H1 (cell line): ENCODE results near the gene MUS81. TPM values are rescaled to one million over a fixed set of nuclear protein-coding genes. Genes with fewer than 3 reads are reported as not detected.

Experiments used
- ATF2 ChIP-seq: IDR thresholded peaks from 2 replicates; pipeline ENCODE4 v1.6.1; 2012; ENCODE audit warnings: low read length, inconsistent platforms
- CBX5 ChIP-seq: fragments of 300-800, 300-1000 bp; sonication (generic); IDR thresholded peaks from 2 replicates; pipeline ENCODE4 v1.7.1; 2016; ENCODE audit warnings: antibody characterized with exemption, low read length, low read depth
- EGR1 ChIP-seq: IDR thresholded peaks from 2 replicates; pipeline ENCODE4 v1.6.1; 2011; ENCODE audit warnings: low read depth, low read length, borderline replicate concordance
- EP300 ChIP-seq, 2 experiments: IDR thresholded peaks; 1 replicate in 1 of 2; 2 replicates in 1 of 2; pipeline ENCODE4 v1.6.1; 2011 to 2012; ENCODE audit warnings: low read depth in 2 of 2, low read length in 2 of 2, mild to moderate bottlenecking in 2 of 2, borderline replicate concordance in 1 of 2, inconsistent platforms in 1 of 2, moderate library complexity in 1 of 2
- JUN ChIP-seq: IDR thresholded peaks from 2 replicates; pipeline ENCODE4 v1.6.1; 2011; ENCODE audit warnings: low read depth, mild to moderate bottlenecking, improper control_type of control experiment, low read length
- POU5F1 ChIP-seq: IDR thresholded peaks from 2 replicates; pipeline ENCODE4 v1.6.1; 2011; ENCODE audit warnings: low read depth, mild to moderate bottlenecking, low read length, moderate library complexity
- RFX5 ChIP-seq: IDR thresholded peaks from 2 replicates; pipeline ENCODE4 v1.6.1; 2011; ENCODE audit warnings: low read depth, low read length, improper control_type of control experiment, borderline replicate concordance
- SIX5 ChIP-seq: IDR thresholded peaks from 2 replicates; pipeline ENCODE4 v1.6.1; 2011; ENCODE audit warnings: mild to moderate bottlenecking, low read depth, low read length
- SUZ12 ChIP-seq: fragments of 200-600 bp; sonication (generic); IDR thresholded peaks from 2 replicates; pipeline ENCODE4 v1.6.1; 2012; ENCODE audit warnings: mild to moderate bottlenecking, inconsistent platforms, low read length, moderate library complexity, mixed read lengths
- TEAD4 ChIP-seq: IDR thresholded peaks from 2 replicates; pipeline ENCODE4 v1.6.1; 2012; ENCODE audit warnings: low read depth, low read length, inconsistent platforms, mixed read lengths
- USF2 ChIP-seq: IDR thresholded peaks from 2 replicates; pipeline ENCODE4 v1.6.1; 2011; ENCODE audit warnings: low read length, improper control_type of control experiment
- YY1 ChIP-seq: IDR thresholded peaks from 2 replicates; pipeline ENCODE4 v1.6.1; 2011; ENCODE audit warnings: low read depth, mild to moderate bottlenecking, low read length
- polyA plus RNA-seq, 7 experiments: library from polyadenylated mRNA; depleted of rRNA in 3 of 7; stranded (reverse) in 5 of 7; unstranded in 2 of 7; fragments of >200 nt in 5 of 7; fragments of 200-250 nt in 2 of 7; gene quantifications; 1 replicate in 5 of 7; 2 replicates in 1 of 7; 4 replicates in 1 of 7; pipeline versions ENCODE4 v1.2.1 to v1.2.3, GENCODE V29; 2011 to 2013; ENCODE audit warnings: missing spikeins in 2 of 7, mixed read lengths in 2 of 7
- total RNA-seq: library from RNA; stranded (reverse); fragmentation: NEBNext Ultra II Directional; extraction: Animal tissue kit (Norgen Biotek cat#: 25700); gene quantifications from 2 replicates; pipeline ENCODE4 v1.2.1, GENCODE V29; 2021
- TF ChIP-seq, protein P1 (sequence below): IDR thresholded peaks from 2 replicates; pipeline ENCODE4 v1.6.1; 2012; ENCODE audit warnings: inconsistent platforms
- TF ChIP-seq, protein P2 (sequence below): IDR thresholded peaks from 2 replicates; pipeline ENCODE4 v1.6.1; 2012; ENCODE audit warnings: inconsistent platforms

MUS81 gene
- total and polyA plus RNA-seq, 2 of the 8 experiments (the other 6 are each of a cell fraction or from before 2014, with no cell fraction given) = 30.2 to 31.5 TPM

- TF ChIP-seq RFX5 (no peak), ATF2 (no peak; the same call in 1 of the 2 replicates), YY1 (0 out of 2 replicates have a peak, but pooled peaks have one; percentile 11), USF2 (0 out of 2 replicates have a peak, but pooled peaks have one; percentile 28), SIX5 (no peak), EGR1 (peak; percentile 87), JUN (no peak), SUZ12 (no peak), TEAD4 (no peak), POU5F1 (no peak), EP300 (IDR thresholded peaks at IDR 0.05; ENCODE audit: borderline replicate concordance in 1 of 2, low read depth in 2 of 2, low read length in 2 of 2) (peak in 1 of 2 experiments; percentile 61; a peak in 1 of 3 replicates), CBX5 (no peak)
- TF ChIP-seq, protein P1, sequence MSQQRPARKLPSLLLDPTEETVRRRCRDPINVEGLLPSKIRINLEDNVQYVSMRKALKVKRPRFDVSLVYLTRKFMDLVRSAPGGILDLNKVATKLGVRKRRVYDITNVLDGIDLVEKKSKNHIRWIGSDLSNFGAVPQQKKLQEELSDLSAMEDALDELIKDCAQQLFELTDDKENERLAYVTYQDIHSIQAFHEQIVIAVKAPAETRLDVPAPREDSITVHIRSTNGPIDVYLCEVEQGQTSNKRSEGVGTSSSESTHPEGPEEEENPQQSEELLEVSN = no peak
- TF ChIP-seq, protein P2, sequence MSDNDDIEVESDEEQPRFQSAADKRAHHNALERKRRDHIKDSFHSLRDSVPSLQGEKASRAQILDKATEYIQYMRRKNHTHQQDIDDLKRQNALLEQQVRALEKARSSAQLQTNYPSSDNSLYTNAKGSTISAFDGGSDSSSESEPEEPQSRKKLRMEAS = peak; percentile 33
These were observed at the start of gene MUS81 (continued) for GRCh38 chr11:65860278-65861164.
